IMR-90 (cell line): Measurements from ENCODE around the gene TEX2. TPM values are rescaled to one million over a fixed set of nuclear protein-coding genes. Genes with fewer than 3 reads are reported as not detected.

Source experiments
- ATAC-seq: fragments of 200-7000 bp; cut with Tn5 transposase; 2 replicates; pipeline ENCODE4 v1.9.1; 2020; ENCODE audit warnings: low read depth, mild to moderate bottlenecking, moderate library complexity
- BruUV-seq: library from RNA; stranded (reverse); fragments of 400-500 nt; replicated peaks from 2 replicates; lab custom pipeline; 2021; lab: Mats Ljungman, UMichigan
- CTCF ChIA-PET: fragments of 300-600 bp; formaldehyde crosslinking; extraction: SDS; loops from one replicate; lab custom pipeline; 2021; ENCODE audit warnings: antibody characterized with exemption; lab: Yijun Ruan, JAX
- POLR2A ChIA-PET: fragments of 300-600 bp; sonication (Branson Sonifier 250); formaldehyde crosslinking; loops from one replicate; lab custom pipeline; 2022; ENCODE audit warnings: antibody characterized with exemption; ENCODE audit not compliant: unreplicated experiment; lab: Charles Lee
- DNase-seq: peaks from one replicate; pipeline ENCODE4 v3.0.0; 2013
- H2AFZ ChIP-seq: replicated peaks from 2 replicates; pipeline ENCODE3; 2013; ENCODE audit warnings: low read length, mild to moderate bottlenecking; ENCODE audit not compliant: poor library complexity
- H2AK5ac ChIP-seq: 2 replicates; pipeline ENCODE4 v1.6.1; 2013; ENCODE audit warnings: low read depth, low read length, inconsistent platforms
- H2AK9ac ChIP-seq: replicated peaks from 2 replicates; pipeline ENCODE3; 2013; ENCODE audit warnings: mild to moderate bottlenecking, low read depth, low read length, moderate library complexity; ENCODE audit not compliant: poor library complexity
- H2BK120ac ChIP-seq: 2 replicates; pipeline ENCODE4 v1.6.1; 2013; ENCODE audit warnings: low read depth, low read length, inconsistent platforms
- H2BK15ac ChIP-seq: 3 replicates; pipeline ENCODE4 v1.6.1; 2013; ENCODE audit warnings: low read depth, low read length, inconsistent platforms
- H2BK20ac ChIP-seq: 2 replicates; pipeline ENCODE4 v1.6.1; 2013; ENCODE audit warnings: low read depth, mild to moderate bottlenecking, inconsistent platforms, low read length, moderate library complexity
- H2BK5ac ChIP-seq: 2 replicates; pipeline ENCODE4 v1.6.1; 2013; ENCODE audit warnings: mild to moderate bottlenecking, low read depth, low read length, inconsistent platforms; ENCODE audit not compliant: poor library complexity, severe bottlenecking
- H3K14ac ChIP-seq: replicated peaks from 2 replicates; pipeline ENCODE4 v1.6.1; 2013; ENCODE audit warnings: low read depth, low read length, inconsistent platforms
- H3K18ac ChIP-seq: 2 replicates; pipeline ENCODE4 v1.6.1; 2013; ENCODE audit warnings: low read depth, low read length, control low read depth
- H3K23ac ChIP-seq: 2 replicates; pipeline ENCODE4 v1.6.1; 2013; ENCODE audit warnings: low read depth, low read length, inconsistent platforms
- H3K27ac ChIP-seq: 2 replicates; pipeline ENCODE4 v1.5.1; 2013; ENCODE audit warnings: mild to moderate bottlenecking, control low read depth, low read length; ENCODE audit not compliant: insufficient read depth
- H3K27me3 ChIP-seq: 2 replicates; pipeline ENCODE4 v1.6.1; 2013; ENCODE audit warnings: low read length; ENCODE audit not compliant: control insufficient read depth, insufficient read depth
- H3K36me3 ChIP-seq: 2 replicates; pipeline ENCODE4 v1.6.1; 2013; ENCODE audit warnings: low read length, mixed read lengths; ENCODE audit not compliant: control insufficient read depth, insufficient read depth
- H3K4ac ChIP-seq: 2 replicates; pipeline ENCODE4 v1.6.1; 2013; ENCODE audit warnings: low read depth, low read length, inconsistent platforms
- H3K4me1 ChIP-seq: 2 replicates; pipeline ENCODE4 v1.6.1; 2013; ENCODE audit warnings: low read length, mixed read lengths; ENCODE audit not compliant: control insufficient read depth, insufficient read depth
- H3K4me2 ChIP-seq: 2 replicates; pipeline ENCODE4 v1.6.1; 2013; ENCODE audit warnings: low read depth, mild to moderate bottlenecking, control low read depth, low read length, moderate library complexity
- H3K4me3 ChIP-seq: 2 replicates; pipeline ENCODE4 v1.5.1; 2013; ENCODE audit warnings: low read depth, mild to moderate bottlenecking, control low read depth, low read length, moderate library complexity; ENCODE audit not compliant: insufficient read depth
- H3K56ac ChIP-seq: 2 replicates; pipeline ENCODE4 v1.6.1; 2013; ENCODE audit warnings: low read length, inconsistent platforms; ENCODE audit not compliant: insufficient read depth; ENCODE audit errors: extremely low read depth
- H3K79me1 ChIP-seq, 2 experiments: 2 replicates each; pipeline ENCODE4 v1.6.1; 2013; ENCODE audit warnings: low read length in 2 of 2, inconsistent platforms in 1 of 2, low read depth in 1 of 2
- H3K9ac ChIP-seq: 2 replicates; pipeline ENCODE4 v1.6.1; 2013; ENCODE audit warnings: low read depth, low read length, control low read depth
- H3K9me1 ChIP-seq: 2 replicates; pipeline ENCODE4 v1.6.1; 2013; ENCODE audit warnings: low read length, inconsistent platforms; ENCODE audit not compliant: insufficient read depth
- H3K9me3 ChIP-seq: 2 replicates; pipeline ENCODE4 v1.6.1; 2013; ENCODE audit warnings: low read length; ENCODE audit not compliant: control insufficient read depth, insufficient read depth
- H4K20me1 ChIP-seq: 2 replicates; pipeline ENCODE4 v1.6.1; 2013; ENCODE audit warnings: low read length, inconsistent platforms; ENCODE audit not compliant: insufficient read depth
- H4K5ac ChIP-seq: 2 replicates; pipeline ENCODE4 v1.6.1; 2013; ENCODE audit warnings: mild to moderate bottlenecking, low read depth, low read length, control low read depth
- H4K8ac ChIP-seq, 2 experiments: 2 replicates each; pipeline ENCODE4 v1.6.1; 2013; ENCODE audit warnings: low read depth in 2 of 2, low read length in 2 of 2, control low read depth in 1 of 2, inconsistent platforms in 1 of 2
- H4K91ac ChIP-seq: 2 replicates; pipeline ENCODE4 v1.6.1; 2013; ENCODE audit warnings: low read depth, low read length, inconsistent platforms; ENCODE audit not compliant: insufficient read depth
- BHLHE40 ChIP-seq: fragments of 150-350 bp; IDR thresholded peaks from 2 replicates; pipeline ENCODE4 v1.6.1; 2016; ENCODE audit warnings: mild to moderate bottlenecking, low read depth, low read length
- CEBPB ChIP-seq: IDR thresholded peaks from 2 replicates; pipeline ENCODE4 v1.6.1; 2012; ENCODE audit warnings: low read depth, low read length, improper control_type of control experiment
- FOS ChIP-seq: fragments of 150-350 bp; IDR thresholded peaks from 2 replicates; pipeline ENCODE4 v1.6.1; 2016; ENCODE audit warnings: low read depth, low read length
- MAFK ChIP-seq: IDR thresholded peaks from 2 replicates; pipeline ENCODE4 v1.6.1; 2012; ENCODE audit warnings: low read depth, low read length, improper control_type of control experiment
- MAZ ChIP-seq: IDR thresholded peaks from 2 replicates; pipeline ENCODE4 v1.6.1; 2012; ENCODE audit warnings: low read depth, mild to moderate bottlenecking, low read length, improper control_type of control experiment, moderate library complexity, borderline replicate concordance
- MXI1 ChIP-seq: IDR thresholded peaks from 2 replicates; pipeline ENCODE4 v1.6.1; 2012; ENCODE audit warnings: low read depth, mild to moderate bottlenecking, low read length, moderate library complexity, borderline replicate concordance
- NFE2L2 ChIP-seq: fragments of 150-350 bp; IDR thresholded peaks from 2 replicates; pipeline ENCODE4 v1.6.1; 2016; ENCODE audit warnings: low read depth, mild to moderate bottlenecking, low read length
- POLR2A ChIP-seq: IDR thresholded peaks from 2 replicates; pipeline ENCODE4 v1.6.1; 2012; ENCODE audit warnings: mild to moderate bottlenecking, low read depth, low read length
- RAD21 ChIP-seq: IDR thresholded peaks from 2 replicates; pipeline ENCODE4 v1.6.1; 2012; ENCODE audit warnings: low read length, improper control_type of control experiment
- RCOR1 ChIP-seq: IDR thresholded peaks from 2 replicates; pipeline ENCODE4 v1.6.1; 2012; ENCODE audit warnings: mild to moderate bottlenecking, low read length, improper control_type of control experiment; ENCODE audit not compliant: insufficient replicate concordance
- WGBS, 2 experiments: methylation state at CpG; one replicate each; pipeline versions ENCODE4 v1.1.5 to v1.1.7; 2013; ENCODE audit warnings: missing lambda C conversion rate in 2 of 2; ENCODE audit not compliant: insufficient read length in 1 of 2; ENCODE audit errors: extremely low coverage in 2 of 2; 5-methylcytosine and 5-hydroxymethylcytosine counted together
- dilution Hi-C: fragments of 300-500 bp; cut with HindIII; formaldehyde crosslinking; loops from one replicate; pipeline ENCODE4 v1.14.3; 2018; ENCODE audit warnings: low sequenced_read_pairs; ENCODE audit not compliant: unreplicated experiment
- in situ Hi-C: fragments of 300-500 bp; cut with MboI; formaldehyde crosslinking; loops from 3 replicates; pipeline ENCODE4 v1.14.3; 2019; ENCODE audit warnings: low sequenced_read_pairs, inconsistent platforms, mixed read lengths
- intact Hi-C: fragments of 100-400 bp; cut with micrococcal nuclease; formaldehyde crosslinking; loops from 2 replicates; pipeline ENCODE4 v1.10.0; 2022
- polyA plus RNA-seq, 3 experiments: library from polyadenylated mRNA; depleted of rRNA; stranded (reverse); fragments of >200 nt; gene quantifications; 2 replicates each; pipeline ENCODE4 v1.2.3, GENCODE V29; 2012; ENCODE audit warnings: low replicate concordance in 1 of 3
- total RNA-seq: library from RNA; depleted of rRNA; stranded (reverse); fragments of >200 nt; gene quantifications from 2 replicates; pipeline ENCODE4 v1.2.3, GENCODE V29; 2012
- TF ChIP-seq, protein P1 (sequence below): fragments of 150-350 bp; IDR thresholded peaks from 2 replicates; pipeline ENCODE4 v1.6.1; 2016; ENCODE audit warnings: low read depth, mild to moderate bottlenecking, low read length, moderate library complexity, borderline replicate concordance

The TEX2 gene
- total and polyA plus RNA-seq, 2 of the 4 experiments (the other 2 are of a cell fraction) = 18.2 to 21.9 TPM

GRCh38 chr17:64148017-64148631, 114.9 kb downstream of the TEX2 start:
- no peak for ATAC-seq
- Histone ChIP-seq H3K56ac (no peak overlapping the region), H3K9ac (no peak overlapping the region), H3K18ac (no peak overlapping the region), H4K20me1 (peaks cover 24% of the 10 kb centered on the region), H2BK15ac (no peak overlapping the region), H2AFZ (no peak overlapping the region), H3K79me1 (peaks cover 7 to 29% of the 10 kb centered on the region in 2 experiments; a peak in 3 of 4 replicates), H3K23ac (peak overlapping the region; percentile 6; the same call in 1 of the 2 replicates), H2AK9ac (no peak overlapping the region), H3K4ac (no peak overlapping the region), H3K9me3 (no peaks in the 10 kb centered on the region), H2AK5ac (no peak overlapping the region), H4K91ac (no peak overlapping the region), H3K4me2 (no peak overlapping the region), H3K14ac (no peak overlapping the region), H3K4me3 (no peak overlapping the region), H3K4me1 (peaks cover 5% of the 10 kb centered on the region), H2BK20ac (no peak overlapping the region), H3K9me1 (peaks cover 11% of the 10 kb centered on the region), H3K27ac (no peak overlapping the region), H3K27me3 (no peaks in the 10 kb centered on the region), H4K5ac (no peak overlapping the region), H2BK120ac (no peak overlapping the region), H3K36me3 (peaks cover 10% of the 10 kb centered on the region; the same call in 1 of the 2 replicates), H4K8ac (peak overlapping the region in 1 of 2 experiments; percentile 26; a peak in 1 of 4 replicates), H2BK5ac (peak overlapping the region; percentile 31)
- POLR2A ChIA-PET = no interaction called here
- in situ Hi-C loops (loop anchor here (5.0 kb wide), 1 partner anchor 134 kb away; no protein-coding TSS in a partner anchor), intact Hi-C loops (no loop called here), dilution Hi-C loops (no loop called here)
- TF ChIP-seq MAFK (no peak), MXI1 (no peak), RCOR1 (no peak), POLR2A (no peak), BHLHE40 (no peak), CEBPB (no peak), FOS (no peak), RAD21 (no peak), MAZ (no peak), NFE2L2 (no peak)
- TF ChIP-seq, protein P1, sequence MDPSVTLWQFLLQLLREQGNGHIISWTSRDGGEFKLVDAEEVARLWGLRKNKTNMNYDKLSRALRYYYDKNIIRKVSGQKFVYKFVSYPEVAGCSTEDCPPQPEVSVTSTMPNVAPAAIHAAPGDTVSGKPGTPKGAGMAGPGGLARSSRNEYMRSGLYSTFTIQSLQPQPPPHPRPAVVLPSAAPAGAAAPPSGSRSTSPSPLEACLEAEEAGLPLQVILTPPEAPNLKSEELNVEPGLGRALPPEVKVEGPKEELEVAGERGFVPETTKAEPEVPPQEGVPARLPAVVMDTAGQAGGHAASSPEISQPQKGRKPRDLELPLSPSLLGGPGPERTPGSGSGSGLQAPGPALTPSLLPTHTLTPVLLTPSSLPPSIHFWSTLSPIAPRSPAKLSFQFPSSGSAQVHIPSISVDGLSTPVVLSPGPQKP = no peak
- no CpG with 5 or more reads among the region's 8 CpGs for WGBS, 2 experiments
- CTCF ChIA-PET = interaction anchor here (1.0 to 1.1 kb wide), 2 partner anchors 15 to 62 kb away, joined by 3 to 4 read pairs; no protein-coding TSS in a partner anchor
- BruUV-seq = TSS peak; percentile 93
- no peak for DNase-seq
